22Rv1 (cell line): Measurements from ENCODE around the gene ANXA3.

Experiments used
- H3K27ac ChIP-seq: fragments of 450-650 bp; 2 replicates; pipeline ENCODE4 v1.5.1; 2017
- ZFX ChIP-seq: fragments of 450-650 bp; IDR thresholded peaks from 2 replicates; pipeline ENCODE4 v1.6.1; 2017; ENCODE audit warnings: antibody characterized with exemption, borderline replicate concordance
- TF ChIP-seq, protein P1 (sequence below): fragments of 450-650 bp; IDR thresholded peaks from 2 replicates; pipeline ENCODE4 v1.5.1; 2017; ENCODE audit warnings: mild to moderate bottlenecking

Gene ANXA3

DNA sequence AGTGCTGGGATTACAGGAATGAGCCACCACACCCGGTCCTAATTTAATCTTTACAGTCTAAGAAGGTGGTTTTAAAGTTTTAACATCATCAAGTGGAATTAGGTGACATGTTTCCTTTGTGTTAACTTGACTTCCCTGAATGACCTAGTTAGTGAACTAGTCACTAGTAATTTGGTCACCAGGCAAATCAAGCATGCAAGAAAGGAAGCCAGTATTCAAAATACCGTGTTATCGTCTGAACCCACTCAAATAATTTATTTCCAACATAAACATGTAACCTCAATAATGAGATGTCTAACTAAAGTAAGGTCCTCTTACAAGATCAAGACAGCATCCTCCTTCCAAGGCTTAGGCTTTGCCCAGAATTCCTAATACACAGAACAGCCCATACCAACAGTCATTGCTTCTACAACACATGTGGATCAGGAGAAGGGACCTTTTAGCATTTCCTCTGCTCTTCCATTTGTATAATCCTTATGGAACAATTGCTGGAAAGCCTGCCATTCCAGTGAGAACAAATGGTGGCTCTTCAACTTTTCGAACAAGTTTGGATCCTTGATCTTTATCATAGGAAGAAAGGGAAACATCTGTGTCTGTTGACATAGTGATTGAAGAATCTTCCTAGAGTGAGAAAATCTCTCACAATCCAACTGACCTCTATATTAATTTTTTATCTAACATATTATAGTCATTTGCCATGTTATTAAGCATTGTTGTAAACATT is 97.2 kb downstream of the ANXA3 start:
- no peak overlapping the region for H3K27ac ChIP-seq
- TF ChIP-seq ZFX: no peak
- TF ChIP-seq, protein P1, sequence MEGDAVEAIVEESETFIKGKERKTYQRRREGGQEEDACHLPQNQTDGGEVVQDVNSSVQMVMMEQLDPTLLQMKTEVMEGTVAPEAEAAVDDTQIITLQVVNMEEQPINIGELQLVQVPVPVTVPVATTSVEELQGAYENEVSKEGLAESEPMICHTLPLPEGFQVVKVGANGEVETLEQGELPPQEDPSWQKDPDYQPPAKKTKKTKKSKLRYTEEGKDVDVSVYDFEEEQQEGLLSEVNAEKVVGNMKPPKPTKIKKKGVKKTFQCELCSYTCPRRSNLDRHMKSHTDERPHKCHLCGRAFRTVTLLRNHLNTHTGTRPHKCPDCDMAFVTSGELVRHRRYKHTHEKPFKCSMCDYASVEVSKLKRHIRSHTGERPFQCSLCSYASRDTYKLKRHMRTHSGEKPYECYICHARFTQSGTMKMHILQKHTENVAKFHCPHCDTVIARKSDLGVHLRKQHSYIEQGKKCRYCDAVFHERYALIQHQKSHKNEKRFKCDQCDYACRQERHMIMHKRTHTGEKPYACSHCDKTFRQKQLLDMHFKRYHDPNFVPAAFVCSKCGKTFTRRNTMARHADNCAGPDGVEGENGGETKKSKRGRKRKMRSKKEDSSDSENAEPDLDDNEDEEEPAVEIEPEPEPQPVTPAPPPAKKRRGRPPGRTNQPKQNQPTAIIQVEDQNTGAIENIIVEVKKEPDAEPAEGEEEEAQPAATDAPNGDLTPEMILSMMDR: no peak

DNA sequence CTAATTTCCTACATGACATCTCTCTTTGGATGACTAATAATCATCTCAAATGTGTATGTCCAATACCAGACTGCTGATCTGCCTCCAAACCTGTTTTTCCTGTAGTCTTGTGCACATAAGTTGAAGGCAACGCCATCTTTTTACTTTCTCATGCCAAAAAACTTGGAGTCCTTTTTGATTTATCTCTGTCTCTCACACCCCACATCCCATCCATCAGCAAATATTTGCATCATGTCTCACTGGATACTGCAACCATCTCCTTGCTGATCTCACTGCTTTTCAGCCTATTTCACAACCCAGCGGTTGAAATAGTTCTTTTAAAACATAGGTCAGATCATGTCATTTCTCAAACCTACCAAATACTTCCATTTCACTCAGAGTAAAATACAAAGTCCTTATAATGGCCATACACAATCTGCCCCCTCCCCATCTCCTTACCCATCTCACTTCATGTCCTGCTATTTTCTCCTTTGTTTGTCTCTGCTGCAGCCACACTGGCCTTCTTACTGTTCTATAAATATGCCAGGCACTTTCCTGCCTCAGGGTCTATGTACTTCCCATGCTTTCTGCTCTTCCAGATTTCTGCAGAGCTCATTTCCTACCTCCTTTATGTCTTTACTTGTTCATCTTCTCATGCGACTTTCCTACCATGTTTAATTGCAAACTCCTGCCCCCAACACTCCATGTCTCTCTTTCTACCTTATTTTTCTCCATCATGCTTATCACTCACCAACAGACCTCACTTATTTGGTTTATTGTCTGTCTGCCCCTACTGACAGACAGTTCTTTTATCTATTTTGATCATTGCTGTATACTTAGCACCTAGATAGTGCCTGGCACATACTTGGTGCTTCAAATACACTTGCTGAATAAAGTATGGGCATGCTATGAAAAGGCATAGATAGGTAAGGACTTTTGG is 98.8 kb downstream of the ANXA3 start:
- no peak overlapping the region for H3K27ac ChIP-seq

GRCh38 chr4:78651250-78651860 is 99.8 kb downstream of the ANXA3 start:
- H3K27ac ChIP-seq: no peak overlapping the region
- TF ChIP-seq, protein P1: no peak
- TF ChIP-seq ZFX: no peak

More for the DNA sequence above, 98.8 kb downstream of the ANXA3 start:
- no peak for TF ChIP-seq ZFX
- TF ChIP-seq, protein P1: no peak

- TF ChIP-seq, protein P1: no peak
- TF ChIP-seq ZFX: no peak
- H3K27ac ChIP-seq: no peak overlapping the region
Observed at GRCh38 chr4:78652282-78652876, 100.8 kb downstream of the ANXA3 start.

DNA sequence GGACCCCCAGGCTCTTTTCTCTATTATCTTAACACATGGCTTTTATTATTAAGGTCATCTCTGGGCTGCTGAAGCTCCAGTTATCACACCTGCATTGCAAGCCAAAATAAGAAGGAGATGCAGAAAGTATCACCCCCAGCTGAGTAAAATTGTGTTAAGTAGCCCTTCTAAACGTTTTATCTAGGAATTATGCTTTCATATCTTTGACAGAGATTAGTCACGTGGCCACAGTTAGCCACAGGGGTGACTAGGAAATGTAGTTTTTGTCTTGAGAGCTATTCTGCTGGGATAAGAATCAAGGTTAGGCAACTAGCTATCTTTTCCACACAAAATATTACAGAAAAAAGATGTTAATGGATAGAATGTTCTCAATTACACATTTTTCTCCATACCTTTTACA is 102.1 kb downstream of the ANXA3 start:
- no peak overlapping the region for H3K27ac ChIP-seq
- TF ChIP-seq ZFX: no peak
- TF ChIP-seq, protein P1: no peak

GRCh38 chr4:78654807-78655206 is 103.2 kb downstream of the ANXA3 start:
- no peak overlapping the region for H3K27ac ChIP-seq
- TF ChIP-seq ZFX: no peak
- TF ChIP-seq, protein P1: no peak
